GM21528 (cell line): ENCODE data around the gene KLK7.

Source experiments
- ATAC-seq: cut with Tn5 transposase; IDR thresholded peaks from one replicate; pipeline ENCODE4 v1.9.1; 2021; ENCODE audit warnings: mild to moderate bottlenecking, moderate library complexity; ENCODE audit not compliant: unreplicated experiment, low FRiP score

KLK7 gene

GRCh38 chr19:50983625-50984292 lies at the start of gene KLK7:
Gene KLK7, minus strand, starts transcription at chr19:50983917. Its CDS starts 1,518 bp downstream, at chr19:50982399.
- no peak for ATAC-seq

GRCh38 chr19:51031880-51032225 lies 48.1 kb upstream of the KLK7 start:
- no peak for ATAC-seq

GRCh38 chr19:51031220-51031879 lies 47.6 kb upstream of the KLK7 start:
- ATAC-seq: no peak

- ATAC-seq: no peak
Measured at GRCh38 chr19:51030631-51031030, 46.9 kb upstream of the KLK7 start.

- ATAC-seq: no peak
Measured at GRCh38 chr19:51029718-51030117, 46.0 kb upstream of the KLK7 start.

GRCh38 chr19:51027873-51028272 lies 44.2 kb upstream of the KLK7 start:
- no peak for ATAC-seq

GRCh38 chr19:51027126-51027806 lies 43.5 kb upstream of the KLK7 start:
- ATAC-seq: no peak

- no peak for ATAC-seq
Measured at GRCh38 chr19:51026554-51026831, 42.8 kb upstream of the KLK7 start, which contains the start of gene KLK11. Gene KLK11, minus strand, starts transcription at chr19:51026616. Its CDS starts 985 bp downstream, at chr19:51025631.

GRCh38 chr19:51025809-51026553 lies 42.3 kb upstream of the KLK7 start:
- ATAC-seq: no peak

GRCh38 chr19:51025401-51025800 lies 41.7 kb upstream of the KLK7 start:
- ATAC-seq: no peak

- ATAC-seq: no peak
Measured at GRCh38 chr19:51024924-51025323, 41.2 kb upstream of the KLK7 start.

- no peak for ATAC-seq
Measured at GRCh38 chr19:51023946-51024345, 40.2 kb upstream of the KLK7 start.

GRCh38 chr19:51022526-51022925 lies 38.8 kb upstream of the KLK7 start:
- ATAC-seq: no peak

- no peak for ATAC-seq
Measured at GRCh38 chr19:51020988-51021651, 37.4 kb upstream of the KLK7 start.

GRCh38 chr19:51019544-51019925 lies 35.8 kb upstream of the KLK7 start, which contains the start of gene KLK10:
Gene KLK10, minus strand, starts transcription at chr19:51019709. Its CDS starts 579 bp downstream, at chr19:51019130.
- no peak for ATAC-seq

GRCh38 chr19:51018745-51019543 lies 35.2 kb upstream of the KLK7 start:
- ATAC-seq: no peak

- no peak for ATAC-seq
Measured at GRCh38 chr19:51016798-51017683, 33.3 kb upstream of the KLK7 start.

- no peak for ATAC-seq
Measured at GRCh38 chr19:51015691-51016267, 32.1 kb upstream of the KLK7 start.
